H1 (cell line): ENCODE results near the gene ABI1. TPM values are rescaled to one million over a fixed set of nuclear protein-coding genes. Genes with fewer than 3 reads are reported as not detected.

Source experiments
- CTCF ChIA-PET: fragments of 300-600 bp; sonication (Branson Sonifier 250); formaldehyde crosslinking; loops from one replicate; lab custom pipeline; 2021; ENCODE audit not compliant: partially characterized antibody; lab: Charles Lee
- POLR2A ChIA-PET: fragments of 300-600 bp; sonication (Branson Sonifier 250); formaldehyde crosslinking; loops from one replicate; lab custom pipeline; 2021; ENCODE audit warnings: inconsistent platforms; ENCODE audit not compliant: partially characterized antibody; lab: Charles Lee
- DNase-seq, 2 experiments: peaks; one replicate each; pipeline versions ENCODE4 v3.0.0 to v3.0.0-alpha.2; 2010 to 2022; ENCODE audit warnings: low spot score in 2 of 2, low read depth in 1 of 2, mixed read lengths in 1 of 2
- FAIRE-seq: peaks from 2 replicates; lab custom pipeline; 2011; peaks lifted over from hg19 to GRCh38; lab: Jason Lieb, UNC
- H2AFZ ChIP-seq: 2 replicates; pipeline ENCODE4 v1.8.1; 2012; ENCODE audit warnings: low read length, inconsistent platforms
- H2AK5ac ChIP-seq: 2 replicates; pipeline ENCODE4 v1.6.1; 2013; ENCODE audit warnings: low read depth, low read length
- H2BK120ac ChIP-seq: replicated peaks from 2 replicates; pipeline ENCODE3; 2013; ENCODE audit warnings: low read depth, low read length, inconsistent platforms
- H2BK12ac ChIP-seq: 2 replicates; pipeline ENCODE4 v1.6.1; 2013; ENCODE audit warnings: low read depth, low read length
- H2BK15ac ChIP-seq: 2 replicates; pipeline ENCODE4 v1.6.1; 2013; ENCODE audit warnings: low read length
- H2BK20ac ChIP-seq: 2 replicates; pipeline ENCODE4 v1.6.1; 2013; ENCODE audit warnings: low read length
- H2BK5ac ChIP-seq: 2 replicates; pipeline ENCODE4 v1.6.1; 2013; ENCODE audit warnings: low read depth, low read length
- H3K14ac ChIP-seq: 2 replicates; pipeline ENCODE4 v1.6.1; 2013; ENCODE audit warnings: inconsistent platforms; ENCODE audit not compliant: insufficient read length
- H3K18ac ChIP-seq: 2 replicates; pipeline ENCODE4 v1.6.1; 2013; ENCODE audit warnings: low read length; ENCODE audit errors: extremely low read depth
- H3K23ac ChIP-seq: 2 replicates; pipeline ENCODE4 v1.6.1; 2013; ENCODE audit warnings: inconsistent platforms; ENCODE audit not compliant: insufficient read length
- H3K23me2 ChIP-seq: 2 replicates; pipeline ENCODE4 v1.6.1; 2013; ENCODE audit warnings: low read depth, low read length
- H3K27ac ChIP-seq: 2 replicates; pipeline ENCODE4 v1.6.1; 2011; ENCODE audit warnings: low read depth, low read length, inconsistent platforms
- H3K27me3 ChIP-seq, 4 experiments: replicated peaks in 1 of 4; 1 replicate in 1 of 4; 2 replicates in 3 of 4; pipeline versions ENCODE4 v1.6.1 to v1.8.1; 2011 to 2013; ENCODE audit warnings: low read length in 3 of 4, mild to moderate bottlenecking in 3 of 4, inconsistent platforms in 2 of 4, mixed read lengths in 2 of 4, moderate library complexity in 1 of 4; ENCODE audit not compliant: control insufficient read depth in 3 of 4, insufficient read depth in 3 of 4; ENCODE audit errors: extremely low read depth in 1 of 4
- H3K36me3 ChIP-seq, 4 experiments: 2 replicates each; pipeline versions ENCODE4 v1.6.1 to v1.8.1; 2011 to 2013; ENCODE audit warnings: mild to moderate bottlenecking in 4 of 4, low read length in 3 of 4, moderate library complexity in 2 of 4, control low read depth in 1 of 4, inconsistent platforms in 1 of 4; ENCODE audit not compliant: insufficient read depth in 4 of 4, control insufficient read depth in 2 of 4
- H3K4ac ChIP-seq: replicated peaks from 2 replicates; pipeline ENCODE3; 2013; ENCODE audit warnings: low read length, low read depth, mixed read lengths, inconsistent platforms; ENCODE audit not compliant: insufficient read length
- H3K4me1 ChIP-seq, 4 experiments: replicated peaks in 1 of 4; 1 replicate in 1 of 4; 2 replicates in 3 of 4; pipeline versions ENCODE4 v1.6.1 to v1.8.1; 2011 to 2013; ENCODE audit warnings: low read length in 3 of 4, inconsistent platforms in 2 of 4, mixed read lengths in 1 of 4; ENCODE audit not compliant: insufficient read depth in 4 of 4, control insufficient read depth in 3 of 4
- H3K4me2 ChIP-seq, 2 experiments: 2 replicates each; pipeline versions ENCODE4 v1.6.1 to v1.8.1; 2011 to 2013; ENCODE audit warnings: low read depth in 2 of 2, low read length in 2 of 2, control low read depth in 1 of 2, inconsistent platforms in 1 of 2, mild to moderate bottlenecking in 1 of 2; ENCODE audit not compliant: insufficient read depth in 1 of 2
- H3K4me3 ChIP-seq, 4 experiments: fragments of 200-600, 300-600 bp in 1 of 4; sonication (generic), shearing (Covaris generic), sonication (Bioruptor Twin) in 1 of 4; 2 replicates each; pipeline versions ENCODE4 v1.5.1 to v1.8.1; 2011 to 2016; ENCODE audit warnings: low read length in 4 of 4, low read depth in 3 of 4, control low read depth in 2 of 4, inconsistent platforms in 2 of 4, mild to moderate bottlenecking in 2 of 4, mixed read lengths in 1 of 4, moderate library complexity in 1 of 4; ENCODE audit not compliant: insufficient read depth in 2 of 4; ENCODE audit errors: extremely low read depth in 1 of 4
- H3K56ac ChIP-seq: replicated peaks from 2 replicates; pipeline ENCODE3; 2013; ENCODE audit warnings: low read depth, mild to moderate bottlenecking, mixed read lengths, low read length, inconsistent platforms; ENCODE audit not compliant: insufficient read length
- H3K79me1 ChIP-seq: 2 replicates; pipeline ENCODE4 v1.6.1; 2013; ENCODE audit warnings: low read depth, low read length, control low read depth
- H3K79me2 ChIP-seq, 2 experiments: 2 replicates each; pipeline versions ENCODE4 v1.6.1 to v1.8.1; 2012 to 2013; ENCODE audit warnings: low read length in 2 of 2, mild to moderate bottlenecking in 2 of 2, inconsistent platforms in 1 of 2; ENCODE audit not compliant: insufficient read depth in 2 of 2, control insufficient read depth in 1 of 2
- H3K9ac ChIP-seq, 4 experiments: replicated peaks in 1 of 4; 1 replicate in 1 of 4; 2 replicates in 3 of 4; pipeline versions ENCODE4 v1.6.1 to v1.8.1; 2011 to 2013; ENCODE audit warnings: low read depth in 3 of 4, low read length in 3 of 4, control low read depth in 2 of 4, mild to moderate bottlenecking in 2 of 4, moderate library complexity in 2 of 4, inconsistent platforms in 1 of 4; ENCODE audit errors: extremely low read depth in 1 of 4
- H3K9me3 ChIP-seq, 2 experiments: 2 replicates each; pipeline versions ENCODE4 v1.6.1 to v1.8.1; 2012 to 2013; ENCODE audit warnings: mild to moderate bottlenecking in 2 of 2, moderate library complexity in 2 of 2, control low read depth in 1 of 2, inconsistent platforms in 1 of 2, low read depth in 1 of 2, low read length in 1 of 2, mixed read lengths in 1 of 2; ENCODE audit not compliant: insufficient read depth in 2 of 2
- H4K20me1 ChIP-seq, 2 experiments: replicated peaks in 1 of 2; 2 replicates each; pipeline versions ENCODE3 to v1.8.1; 2011 to 2013; ENCODE audit warnings: inconsistent platforms in 2 of 2, low read length in 2 of 2, mild to moderate bottlenecking in 1 of 2; ENCODE audit not compliant: insufficient read depth in 2 of 2, control insufficient read depth in 1 of 2
- H4K5ac ChIP-seq: 2 replicates; pipeline ENCODE4 v1.6.1; 2013; ENCODE audit warnings: low read length, low read depth, mixed read lengths, inconsistent platforms; ENCODE audit not compliant: insufficient read length
- H4K8ac ChIP-seq: 2 replicates; pipeline ENCODE4 v1.8.0; 2013; ENCODE audit warnings: mild to moderate bottlenecking, moderate library complexity, low read length, inconsistent platforms; ENCODE audit not compliant: insufficient read depth; ENCODE audit errors: extremely low read depth
- H4K91ac ChIP-seq: replicated peaks from 2 replicates; pipeline ENCODE3; 2013; ENCODE audit warnings: low read length, mixed read lengths, inconsistent platforms; ENCODE audit not compliant: insufficient read length
- BCL11A ChIP-seq, 2 experiments: IDR thresholded peaks; one replicate each; pipeline ENCODE4 v1.6.1; 2011; ENCODE audit warnings: low read depth in 2 of 2, low read length in 2 of 2, mild to moderate bottlenecking in 2 of 2
- CEBPB ChIP-seq: IDR thresholded peaks from 2 replicates; pipeline ENCODE4 v1.6.1; 2012; ENCODE audit warnings: low read depth, low read length
- CTBP2 ChIP-seq: IDR thresholded peaks from 2 replicates; pipeline ENCODE4 v1.7.0; 2011; ENCODE audit warnings: borderline replicate concordance, mild to moderate bottlenecking, moderate library complexity, mixed read lengths, low read length; ENCODE audit not compliant: insufficient read depth, insufficient read length
- EP300 ChIP-seq, 2 experiments: IDR thresholded peaks; 1 replicate in 1 of 2; 2 replicates in 1 of 2; pipeline ENCODE4 v1.6.1; 2011 to 2012; ENCODE audit warnings: low read depth in 2 of 2, low read length in 2 of 2, mild to moderate bottlenecking in 2 of 2, borderline replicate concordance in 1 of 2, inconsistent platforms in 1 of 2, moderate library complexity in 1 of 2
- FOSL1 ChIP-seq: IDR thresholded peaks from 2 replicates; pipeline ENCODE4 v1.6.1; 2011; ENCODE audit warnings: mild to moderate bottlenecking, low read depth, low read length, moderate library complexity; ENCODE audit not compliant: insufficient read depth
- NANOG ChIP-seq: IDR thresholded peaks from 2 replicates; pipeline ENCODE4 v1.6.1; 2011; ENCODE audit warnings: low read length, low read depth, mild to moderate bottlenecking, inconsistent platforms; ENCODE audit not compliant: insufficient read depth, poor library complexity, severe bottlenecking
- SP2 ChIP-seq: IDR thresholded peaks from 2 replicates; pipeline ENCODE4 v1.6.1; 2012; ENCODE audit warnings: mild to moderate bottlenecking, low read length, inconsistent platforms
- WGBS, 2 experiments: shearing (Covaris generic) in 1 of 2; methylation state at CpG; one replicate each; pipeline versions ENCODE4 v1.1.6 to v1.1.7; 2013 to 2015; ENCODE audit warnings: low lambda C conversion rate in 2 of 2, mixed read lengths in 2 of 2, inconsistent platforms in 1 of 2, low coverage in 1 of 2, missing lambda C conversion rate in 1 of 2; ENCODE audit not compliant: insufficient replicate concordance in 2 of 2, insufficient coverage in 1 of 2, insufficient read length in 1 of 2; ENCODE audit errors: extremely low coverage in 1 of 2, missing lambda C conversion rate in 1 of 2; 5-methylcytosine and 5-hydroxymethylcytosine counted together
- polyA plus RNA-seq, 7 experiments: library from polyadenylated mRNA; depleted of rRNA in 3 of 7; stranded (reverse) in 5 of 7; unstranded in 2 of 7; fragments of >200 nt in 5 of 7; fragments of 200-250 nt in 2 of 7; gene quantifications; 1 replicate in 5 of 7; 2 replicates in 1 of 7; 4 replicates in 1 of 7; pipeline versions ENCODE4 v1.2.1 to v1.2.3, GENCODE V29; 2011 to 2013; ENCODE audit warnings: missing spikeins in 2 of 7, mixed read lengths in 2 of 7
- total RNA-seq: library from RNA; stranded (reverse); fragmentation: NEBNext Ultra II Directional; extraction: Animal tissue kit (Norgen Biotek cat#: 25700); gene quantifications from 2 replicates; pipeline ENCODE4 v1.2.1, GENCODE V29; 2021

The ABI1 gene
- total and polyA plus RNA-seq, 2 of the 8 experiments (the other 6 are each of a cell fraction or from before 2014, with no cell fraction given), result 35.4 to 37.0 TPM

DNA sequence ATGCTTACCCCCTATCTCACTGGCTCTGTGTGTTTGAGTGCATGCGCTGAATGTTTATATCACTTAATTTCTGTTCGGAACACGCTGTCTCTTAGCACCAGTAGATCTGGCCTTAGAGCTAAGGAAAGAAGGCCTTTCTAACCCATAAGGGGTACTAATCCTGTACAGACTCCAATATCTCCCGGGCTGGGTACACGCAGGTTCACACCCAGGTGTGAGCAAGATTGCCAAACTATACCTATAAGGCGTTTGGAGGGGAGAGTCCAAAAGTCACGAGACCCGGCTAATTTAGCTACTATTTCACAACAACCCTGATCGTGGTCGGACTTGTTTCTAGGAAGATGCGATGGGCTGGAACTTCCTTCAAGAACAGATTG is 164.0 kb downstream of the ABI1 start:
- Histone ChIP-seq H3K27ac (no peak overlapping the region), H3K9me3 (no peaks in the 10 kb centered on the region), H3K18ac (no peak overlapping the region), H3K56ac (no peak overlapping the region), H3K23ac (no peak overlapping the region), H3K36me3 (peaks cover 0 to 6% (median 0%) of the 10 kb centered on the region in 4 experiments; a peak in 1 of 8 replicates), H3K4me3 (peak overlapping the region; percentile 81 to 95 (median 86)), H3K4ac (peak overlapping the region; percentile 69), H4K20me1 (no peaks in the 10 kb centered on the region), H2BK12ac (no peak overlapping the region), H3K23me2 (peaks cover 8% of the 10 kb centered on the region; the same call in 1 of the 2 replicates), H4K8ac (peak overlapping the region; percentile 81; the same call in 1 of the 2 replicates), H3K4me2 (peak overlapping the region; percentile 77 to 88), H3K79me2 (peaks cover 8 to 39% of the 10 kb centered on the region in 2 experiments), H2BK5ac (peak overlapping the region; percentile 91; the same call in 1 of the 2 replicates), H2BK120ac (no peak overlapping the region), H3K14ac (no peak overlapping the region), H2BK15ac (no peak overlapping the region), H2BK20ac (no peak overlapping the region), H2AFZ (peak overlapping the region; percentile 85), H3K27me3 (no peaks in the 10 kb centered on the region), H4K5ac (no peak overlapping the region), H3K79me1 (peaks cover 10% of the 10 kb centered on the region), H3K9ac (peak overlapping the region in 3 of 4 experiments; percentile 45 to 78 (median 61); a peak in 5 of 7 replicates), H3K4me1 (peaks cover 0 to 2% (median 1%) of the 10 kb centered on the region in 4 experiments; a peak in 2 of 7 replicates), H4K91ac (peak overlapping the region; percentile 65), H2AK5ac (no peak overlapping the region)
- CTCF ChIA-PET, result interaction anchor here (0.8 to 1.2 kb wide), 2 partner anchors 28 to 165 kb away, joined by 3 to 6 read pairs; no protein-coding TSS in a partner anchor
- DNase-seq (no peak), FAIRE-seq (no peak)
- WGBS, 2 experiments, result 31% methylated on average over 11 of the region's 11 CpGs; no CpG with 5 or more reads in 1 of the 2 experiments
- TF ChIP-seq BCL11A (IDR thresholded peaks at IDR 0.05; ENCODE audit: low read depth in 2 of 2, low read length in 2 of 2), result no peak
- no peak for TF ChIP-seq FOSL1
- TF ChIP-seq CEBPB, result peak; percentile 41; the same call in 1 of the 2 replicates
- TF ChIP-seq SP2, result no peak
- no peak for TF ChIP-seq CTBP2
- TF ChIP-seq NANOG, result no peak
- TF ChIP-seq EP300 (IDR thresholded peaks at IDR 0.05; ENCODE audit: borderline replicate concordance in 1 of 2, low read depth in 2 of 2, low read length in 2 of 2), result no peak
- POLR2A ChIA-PET, result interaction anchor here (0.6 to 1.8 kb wide), 3 partner anchors 10 to 680 kb away, joined by 3 to 5 read pairs (median 3); no protein-coding TSS in a partner anchor
